IPS-18c (cell line): ENCODE measurements around the gene PRTN3.

Experiments
- H3K4me3 ChIP-seq: 2 replicates; pipeline ENCODE4 v1.7.0; 2013; ENCODE audit warnings: low read depth, mild to moderate bottlenecking, low read length, moderate library complexity; ENCODE audit not compliant: insufficient read depth
- H3K9me3 ChIP-seq: one replicate; pipeline ENCODE4 v1.6.1; 2013; ENCODE audit warnings: mild to moderate bottlenecking, low read length, moderate library complexity; ENCODE audit not compliant: control insufficient read depth, insufficient read depth

PRTN3 gene

GRCh38 chr19:801030-801860, 39.6 kb upstream of the PRTN3 start:
- Histone ChIP-seq H3K4me3 (no peak overlapping the region; the same call in 1 of the 2 replicates), H3K9me3 (no peaks in the 10 kb centered on the region)

GRCh38 chr19:801861-802497, 38.8 kb upstream of the PRTN3 start:
- Histone ChIP-seq H3K9me3 (no peaks in the 10 kb centered on the region), H3K4me3 (0 out of 2 replicates have a peak overlapping the region, but pooled peaks have one; percentile 9)

GRCh38 chr19:802498-803098, 38.2 kb upstream of the PRTN3 start:
- Histone ChIP-seq H3K4me3 (no peak overlapping the region), H3K9me3 (no peaks in the 10 kb centered on the region)

GRCh38 chr19:803099-803561, 37.7 kb upstream of the PRTN3 start:
- Histone ChIP-seq H3K9me3 (no peaks in the 10 kb centered on the region), H3K4me3 (no peak overlapping the region)

- H3K4me3 ChIP-seq = no peak overlapping the region
- H3K9me3 ChIP-seq = no peaks in the 10 kb centered on the region
These were observed 36.9 kb upstream of the PRTN3 start for GRCh38 chr19:803686-804418.

- H3K9me3 ChIP-seq = no peaks in the 10 kb centered on the region
- H3K4me3 ChIP-seq = no peak overlapping the region
These were observed 36.2 kb upstream of the PRTN3 start for GRCh38 chr19:804419-805165.

- Histone ChIP-seq H3K4me3 (no peak overlapping the region), H3K9me3 (no peaks in the 10 kb centered on the region)
These were observed 35.6 kb upstream of the PRTN3 start for GRCh38 chr19:805166-805551.

- no peaks in the 10 kb centered on the region for H3K9me3 ChIP-seq
- H3K4me3 ChIP-seq = no peak overlapping the region
These were observed 34.9 kb upstream of the PRTN3 start for GRCh38 chr19:805600-806550.

- H3K4me3 ChIP-seq = no peak overlapping the region
- H3K9me3 ChIP-seq = no peaks in the 10 kb centered on the region
These were observed 33.9 kb upstream of the PRTN3 start for GRCh38 chr19:806815-807421.

- Histone ChIP-seq H3K9me3 (no peaks in the 10 kb centered on the region), H3K4me3 (no peak overlapping the region)
These were observed 33.0 kb upstream of the PRTN3 start for GRCh38 chr19:807627-808422.

GRCh38 chr19:808423-808775, 32.4 kb upstream of the PRTN3 start:
- no peak overlapping the region for H3K4me3 ChIP-seq

GRCh38 chr19:810077-810855, 30.5 kb upstream of the PRTN3 start:
- no peak overlapping the region for H3K4me3 ChIP-seq
- no peaks in the 10 kb centered on the region for H3K9me3 ChIP-seq

More at GRCh38 chr19:808423-808775, 32.4 kb upstream of the PRTN3 start:
- H3K9me3 ChIP-seq = no peaks in the 10 kb centered on the region

- Histone ChIP-seq H3K9me3 (no peaks in the 10 kb centered on the region), H3K4me3 (no peak overlapping the region)
These were observed 29.8 kb upstream of the PRTN3 start for GRCh38 chr19:810883-811489.

- H3K4me3 ChIP-seq = no peak overlapping the region
- no peaks in the 10 kb centered on the region for H3K9me3 ChIP-seq
These were observed 29.2 kb upstream of the PRTN3 start for GRCh38 chr19:811506-812048.
